Transverse colon (tissue), 4 donors: Measurements from ENCODE around the gene GARNL3. TPM values are rescaled to one million over a fixed set of nuclear protein-coding genes. Genes with fewer than 3 reads are reported as not detected.

Source experiments
- DNase-seq: peaks from one replicate; pipeline ENCODE4 v3.0.0-alpha.2; 2019
- H3K27ac ChIP-seq, 4 donors: fragments of 200-600 bp; sonication (generic); 2 replicates each; pipeline ENCODE4 v1.5.1; 2016 to 2018; ENCODE audit warnings: inconsistent platforms in 4 of 4
- H3K27me3 ChIP-seq: fragments of 200-600 bp; sonication (generic); 2 replicates; pipeline ENCODE4 v1.5.1; 2017; ENCODE audit warnings: inconsistent platforms
- H3K36me3 ChIP-seq, 4 donors: fragments of 200-600 bp; sonication (generic); 2 replicates each; pipeline ENCODE4 v1.5.1; 2017 to 2019; ENCODE audit warnings: inconsistent platforms in 4 of 4
- H3K4me1 ChIP-seq, 4 donors: fragments of 200-600 bp; sonication (generic); 2 replicates each; pipeline ENCODE4 v1.5.1; 2017 to 2020; ENCODE audit warnings: inconsistent platforms in 4 of 4
- H3K4me3 ChIP-seq, 4 donors: fragments of 200-600 bp; sonication (generic); 1 replicate in 1 of 4; 2 replicates in 3 of 4; pipeline versions ENCODE4 v1.5.1 to v1.6.1; 2017 to 2019; ENCODE audit warnings: inconsistent platforms in 4 of 4
- H3K9me3 ChIP-seq, 2 donors: fragments of 200-600 bp; sonication (generic); 2 replicates each; pipeline ENCODE4 v1.5.1; 2017 to 2019; ENCODE audit warnings: inconsistent platforms in 2 of 2
- EP300 ChIP-seq: sonication (generic); formaldehyde crosslinking; IDR thresholded peaks from one replicate; pipeline ENCODE4 v1.6.1; 2017; ENCODE audit warnings: antibody characterized with exemption, low read depth
- POLR2A ChIP-seq: fragments of 450-650 bp; IDR thresholded peaks from one replicate; pipeline ENCODE4 v1.6.1; 2016; ENCODE audit warnings: antibody characterized with exemption, mild to moderate bottlenecking, moderate library complexity
- POLR2AphosphoS5 ChIP-seq, 3 donors: sonication (generic); formaldehyde crosslinking; IDR thresholded peaks; one replicate each; pipeline ENCODE4 v1.6.1; 2016; ENCODE audit warnings: antibody characterized with exemption in 3 of 3
- WGBS, 2 donors: methylation state at CpG; one replicate each; pipeline ENCODE4 v1.1.5; 2018; ENCODE audit warnings: low coverage in 1 of 2; 5-methylcytosine and 5-hydroxymethylcytosine counted together
- in situ Hi-C, 4 donors: fragments of 200-750 bp; cut with MboI; loops; one replicate each; pipeline versions ENCODE4 v1.15.0 to v1.15.1; 2017; ENCODE audit warnings: low sequenced_read_pairs in 3 of 4, low pct_ligation_motif_present in 1 of 4, low pct_unique_long_range_greater_than_20kb in 1 of 4
- intact Hi-C: fragments of 100-400 bp; cut with DNase I; formaldehyde crosslinking; loops from one replicate; pipeline ENCODE4 v1.15.1; 2023; ENCODE audit warnings: low total_unique reads
- total RNA-seq, 4 donors: library from RNA; depleted of rRNA; stranded (reverse); fragments of >200 nt; gene quantifications; one replicate each; pipeline ENCODE4 v1.1.0, GENCODE V29; 2016
- TF ChIP-seq, protein P1 (sequence below), 5 experiments: fragments of 200-600 bp in 3 of 5; fragments of 450-650 bp in 2 of 5; sonication (generic) in 3 of 5; IDR thresholded peaks; 1 replicate in 2 of 5; 2 replicates in 3 of 5; pipeline ENCODE4 v1.5.1; 2016 to 2017; ENCODE audit warnings: antibody characterized with exemption in 5 of 5, inconsistent platforms in 3 of 5, mild to moderate bottlenecking in 2 of 5, moderate library complexity in 1 of 5

Gene GARNL3
- total RNA-seq, 4 donors from 2014 or later = 6.0 to 19.5 (median 11.8) TPM

DNA sequence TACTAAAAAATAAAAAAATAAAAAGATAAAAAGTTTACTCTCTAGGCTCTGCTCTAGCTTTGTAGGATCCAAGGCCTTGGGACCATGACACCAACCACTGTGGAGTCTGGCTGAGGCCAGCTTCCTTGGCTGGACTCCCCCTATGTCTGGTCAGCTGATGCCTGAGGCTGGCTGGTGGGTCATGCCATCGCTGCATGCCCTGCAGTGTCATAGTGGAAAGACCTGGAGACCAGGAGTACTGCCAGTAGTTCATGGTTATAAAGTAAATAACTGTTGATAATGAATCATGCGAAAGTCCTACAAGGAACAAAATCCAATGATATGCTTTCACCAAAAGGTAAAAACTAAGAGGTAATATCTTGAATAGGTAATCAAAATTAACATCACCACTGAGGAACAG, 43.2 kb downstream of the GARNL3 start:
- no peak for DNase-seq
- WGBS, 2 donors = 94 to 96% methylated on average over 2 of the region's 2 CpGs

DNA sequence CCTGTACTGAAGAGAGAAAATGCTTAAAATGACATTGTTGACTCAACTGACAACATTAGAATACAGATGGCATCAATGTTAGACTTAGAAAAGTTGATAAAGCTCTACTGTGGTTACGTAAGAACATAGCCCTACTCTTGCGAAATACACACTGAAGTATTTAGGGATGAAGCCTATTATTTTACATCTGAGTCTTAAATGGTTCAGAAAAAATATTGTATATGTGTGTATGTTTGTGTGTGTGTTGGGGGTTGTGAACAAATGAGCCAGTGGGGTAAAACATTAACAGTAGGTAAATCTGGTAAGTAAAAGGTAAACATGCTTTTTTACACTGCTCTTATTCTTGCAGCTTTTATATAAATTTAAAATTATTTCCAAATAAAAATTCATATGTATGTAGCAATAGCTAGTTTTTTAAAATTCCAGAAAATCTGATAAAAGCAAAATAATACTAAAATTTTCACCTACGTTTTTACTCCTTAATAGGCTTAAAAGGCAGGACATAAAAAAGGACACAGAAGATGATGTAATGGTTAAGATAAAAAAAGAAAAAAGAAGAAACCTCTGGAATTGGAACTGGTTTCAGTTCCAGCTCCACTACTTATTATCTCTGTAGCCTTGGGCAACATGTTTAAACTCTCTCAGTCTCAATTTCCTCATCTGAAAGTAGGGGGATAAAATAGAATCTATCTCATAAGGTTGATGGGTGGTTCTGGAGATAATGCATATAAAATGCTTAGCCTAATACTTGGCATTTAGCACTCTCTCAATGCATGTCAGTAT, 44.3 kb downstream of the GARNL3 start:
- H3K4me1 ChIP-seq = peaks cover 0 to 17% (median 4%) of the 10 kb centered on the region in 4 donors
- intact Hi-C loops (no loop called here), in situ Hi-C loops (no loop called here)
- no peak overlapping the region for H3K27ac ChIP-seq
- H3K27me3 ChIP-seq = no peaks in the 10 kb centered on the region
- H3K4me3 ChIP-seq = no peak overlapping the region
- no peaks in the 10 kb centered on the region for H3K9me3 ChIP-seq
- TF ChIP-seq POLR2A = no peak
- TF ChIP-seq, protein P1, sequence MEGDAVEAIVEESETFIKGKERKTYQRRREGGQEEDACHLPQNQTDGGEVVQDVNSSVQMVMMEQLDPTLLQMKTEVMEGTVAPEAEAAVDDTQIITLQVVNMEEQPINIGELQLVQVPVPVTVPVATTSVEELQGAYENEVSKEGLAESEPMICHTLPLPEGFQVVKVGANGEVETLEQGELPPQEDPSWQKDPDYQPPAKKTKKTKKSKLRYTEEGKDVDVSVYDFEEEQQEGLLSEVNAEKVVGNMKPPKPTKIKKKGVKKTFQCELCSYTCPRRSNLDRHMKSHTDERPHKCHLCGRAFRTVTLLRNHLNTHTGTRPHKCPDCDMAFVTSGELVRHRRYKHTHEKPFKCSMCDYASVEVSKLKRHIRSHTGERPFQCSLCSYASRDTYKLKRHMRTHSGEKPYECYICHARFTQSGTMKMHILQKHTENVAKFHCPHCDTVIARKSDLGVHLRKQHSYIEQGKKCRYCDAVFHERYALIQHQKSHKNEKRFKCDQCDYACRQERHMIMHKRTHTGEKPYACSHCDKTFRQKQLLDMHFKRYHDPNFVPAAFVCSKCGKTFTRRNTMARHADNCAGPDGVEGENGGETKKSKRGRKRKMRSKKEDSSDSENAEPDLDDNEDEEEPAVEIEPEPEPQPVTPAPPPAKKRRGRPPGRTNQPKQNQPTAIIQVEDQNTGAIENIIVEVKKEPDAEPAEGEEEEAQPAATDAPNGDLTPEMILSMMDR (IDR thresholded peaks at IDR 0.05) = no peak
- DNase-seq = no peak
- 71 to 80% methylated on average over 3 of the region's 3 CpGs for WGBS, 2 donors
- H3K36me3 ChIP-seq = no peaks in the 10 kb centered on the region

More for the DNA sequence above, 43.2 kb downstream of the GARNL3 start:
- peaks cover 0 to 17% (median 4%) of the 10 kb centered on the region in 4 donors for H3K4me1 ChIP-seq
- in situ Hi-C loops = no loop called here
- no peaks in the 10 kb centered on the region for H3K36me3 ChIP-seq
- TF ChIP-seq EP300 (no peak), POLR2AphosphoS5 (IDR thresholded peaks at IDR 0.05) (no peak), POLR2A (no peak)
- TF ChIP-seq, protein P1 (IDR thresholded peaks at IDR 0.05) = no peak
- intact Hi-C loops = no loop called here
- no peak overlapping the region for H3K27ac ChIP-seq
- no peak overlapping the region for H3K4me3 ChIP-seq
- no peaks in the 10 kb centered on the region for H3K9me3 ChIP-seq
- no peaks in the 10 kb centered on the region for H3K27me3 ChIP-seq

DNA sequence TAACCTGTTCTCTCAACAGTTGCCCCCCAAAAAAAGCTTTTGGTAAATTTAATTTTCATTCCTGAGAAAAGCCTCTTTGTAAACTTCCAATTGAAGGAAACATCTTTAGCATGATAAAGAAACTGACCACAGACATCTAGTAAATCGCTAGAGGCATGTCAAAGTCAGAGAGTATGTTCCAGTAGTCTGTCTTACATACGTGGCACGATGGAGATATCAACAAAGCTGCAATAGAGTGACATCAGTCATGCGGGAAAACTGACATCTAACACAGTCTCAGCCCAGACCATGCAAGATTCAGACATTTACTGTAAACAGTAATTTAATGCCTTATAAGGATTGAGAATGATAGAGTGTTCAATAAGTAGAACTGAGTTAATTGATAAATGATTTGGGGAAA, 45.1 kb downstream of the GARNL3 start:
- Histone ChIP-seq H3K9me3 (no peaks in the 10 kb centered on the region), H3K4me3 (no peak overlapping the region), H3K36me3 (no peaks in the 10 kb centered on the region), H3K27ac (no peak overlapping the region), H3K27me3 (no peaks in the 10 kb centered on the region), H3K4me1 (peaks cover 0 to 17% (median 4%) of the 10 kb centered on the region in 4 donors)
- in situ Hi-C loops = no loop called here
- intact Hi-C loops = no loop called here
- 77 to 79% methylated on average over 4 of the region's 4 CpGs for WGBS, 2 donors
- TF ChIP-seq EP300 = no peak
- TF ChIP-seq POLR2A = no peak
- TF ChIP-seq POLR2AphosphoS5 (IDR thresholded peaks at IDR 0.05) = no peak
- TF ChIP-seq, protein P1 (IDR thresholded peaks at IDR 0.05) = no peak
- no peak for DNase-seq

DNA sequence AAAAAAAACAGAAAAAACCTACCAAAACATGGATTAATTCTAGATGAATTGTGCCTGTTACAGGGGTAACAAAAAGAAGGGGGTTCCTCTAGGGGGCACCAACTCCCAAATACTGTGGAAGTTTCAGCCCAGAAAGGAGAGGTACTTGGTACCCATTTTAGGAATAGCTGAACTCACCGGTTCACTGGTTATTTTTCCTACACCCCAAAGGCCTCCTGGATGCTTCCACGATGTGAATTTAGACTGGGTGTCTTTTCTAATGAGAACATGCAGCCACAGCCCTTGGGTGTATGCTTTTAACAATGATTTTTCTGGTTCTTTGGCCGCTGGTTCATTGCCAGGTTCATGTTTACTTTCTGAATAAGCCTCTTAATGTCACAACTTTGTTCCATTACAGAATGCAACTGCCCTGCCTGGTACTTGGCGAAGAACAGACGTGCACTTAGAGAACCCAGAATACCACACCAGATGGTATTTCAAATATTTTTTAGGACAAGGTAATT, 46.7 kb downstream of the GARNL3 start:
- TF ChIP-seq POLR2AphosphoS5 (IDR thresholded peaks at IDR 0.05) = peak in 2 of 3 donors; percentile 24 to 34
- no peak for TF ChIP-seq POLR2A
- no peak for TF ChIP-seq EP300
- TF ChIP-seq, protein P1 (IDR thresholded peaks at IDR 0.05) = peak; percentile 11 to 46 (median 39)
- peak overlapping the region; percentile 16 to 50 (median 34) for H3K27ac ChIP-seq
- no peak overlapping the region for H3K4me3 ChIP-seq
- DNase-seq = peak; percentile 37
- H3K36me3 ChIP-seq = no peaks in the 10 kb centered on the region
- H3K27me3 ChIP-seq = no peaks in the 10 kb centered on the region
- 14 to 27% methylated on average over 5 of the region's 5 CpGs for WGBS, 2 donors
- in situ Hi-C loops = no loop called here
- H3K4me1 ChIP-seq = peaks cover 0 to 17% (median 4%) of the 10 kb centered on the region in 4 donors
- intact Hi-C loops = no loop called here
- H3K9me3 ChIP-seq = no peaks in the 10 kb centered on the region
